HepG2 (cell line): ENCODE measurements around the gene GTF2A1. TPM values are rescaled to one million over a fixed set of nuclear protein-coding genes. Genes with fewer than 3 reads are reported as not detected.
A peak's percentile ranks its signal among the peaks of the same experiment; 100 is the strongest.

ENCODE experiments used
- ARID2 ChIP-seq: sonication (generic); formaldehyde crosslinking; IDR thresholded peaks from 2 replicates; pipeline ENCODE4 v1.8.1; 2022; ENCODE audit warnings: mild to moderate bottlenecking, missing genetic modification reagents, borderline replicate concordance
- BORCS8-MEF2B ChIP-seq: sonication (generic); formaldehyde crosslinking; IDR thresholded peaks from 2 replicates; pipeline ENCODE4 v1.8.0; 2022; ENCODE audit warnings: mild to moderate bottlenecking, missing genetic modification reagents
- HNF1A ChIP-seq, 2 experiments: sonication (generic) in 1 of 2; formaldehyde crosslinking in 1 of 2; IDR thresholded peaks; 2 replicates each; pipeline versions ENCODE4 v1.4.0 to v1.6.1; 2016 to 2020; ENCODE audit warnings: borderline replicate concordance in 1 of 2, low read depth in 1 of 2, mild to moderate bottlenecking in 1 of 2, missing genetic modification reagents in 1 of 2
- HNRNPLL ChIP-seq: fragments of 200-400 bp; formaldehyde crosslinking; IDR thresholded peaks from 2 replicates; pipeline ENCODE4 v1.6.1; 2017; ENCODE audit warnings: mild to moderate bottlenecking, low read depth, low read length; ENCODE audit not compliant: poor library complexity, severe bottlenecking
- HOXA7 ChIP-seq: sonication (generic); formaldehyde crosslinking; IDR thresholded peaks from 2 replicates; pipeline ENCODE4 v1.8.1; 2022; ENCODE audit warnings: mild to moderate bottlenecking, missing genetic modification reagents, moderate library complexity
- KLF15 ChIP-seq: sonication (generic); formaldehyde crosslinking; IDR thresholded peaks from 2 replicates; pipeline ENCODE4 v1.8.1; 2023; ENCODE audit warnings: borderline replicate concordance, mild to moderate bottlenecking, inconsistent platforms, missing genetic modification reagents, mixed read lengths
- KLF9 ChIP-seq: IDR thresholded peaks from 2 replicates; pipeline ENCODE4 v1.6.1; 2016; ENCODE audit warnings: low read depth
- PRMT3 ChIP-seq: sonication (generic); formaldehyde crosslinking; IDR thresholded peaks from 2 replicates; pipeline ENCODE4 v1.8.1; 2022; ENCODE audit warnings: low read depth, mild to moderate bottlenecking, moderate library complexity, missing genetic modification reagents, borderline replicate concordance
- RORA ChIP-seq: sonication (generic); formaldehyde crosslinking; IDR thresholded peaks from 2 replicates; pipeline ENCODE4 v1.5.0; 2020; ENCODE audit warnings: mild to moderate bottlenecking, missing genetic modification reagents, moderate library complexity
- ZBTB3 ChIP-seq: sonication (generic); formaldehyde crosslinking; IDR thresholded peaks from 2 replicates; pipeline ENCODE4 v1.4.0; 2020; ENCODE audit warnings: low read depth, mild to moderate bottlenecking, moderate library complexity, missing genetic modification reagents, borderline replicate concordance
- ZNF10 ChIP-seq: sonication (generic); formaldehyde crosslinking; IDR thresholded peaks from 2 replicates; pipeline ENCODE4 v1.4.0; 2020; ENCODE audit warnings: mild to moderate bottlenecking, low read depth, missing genetic modification reagents, borderline replicate concordance
- ZNF138 ChIP-seq: sonication (generic); formaldehyde crosslinking; IDR thresholded peaks from 2 replicates; pipeline ENCODE4 v1.5.0; 2020; ENCODE audit warnings: mild to moderate bottlenecking, low read depth, missing genetic modification reagents
- ZNF230 ChIP-seq: sonication (generic); formaldehyde crosslinking; IDR thresholded peaks from 2 replicates; pipeline ENCODE4 v1.4.0; 2020; ENCODE audit warnings: mild to moderate bottlenecking, missing genetic modification reagents
- ZNF501 ChIP-seq: sonication (generic); formaldehyde crosslinking; IDR thresholded peaks from 2 replicates; pipeline ENCODE4 v1.5.1; 2020; ENCODE audit warnings: mild to moderate bottlenecking, moderate library complexity, missing genetic modification reagents
- ZNF549 ChIP-seq: sonication (generic); formaldehyde crosslinking; IDR thresholded peaks from 2 replicates; pipeline ENCODE4 v1.5.0; 2020; ENCODE audit warnings: missing genetic modification reagents
- polyA plus RNA-seq, 8 experiments: library from polyadenylated mRNA; depleted of rRNA in 3 of 8; stranded (reverse) in 7 of 8; unstranded in 1 of 8; fragments of >200 nt; fragmentation: Illumina TruSeq in 4 of 8; extraction: Trizol in 4 of 8; gene quantifications; 2 replicates each; pipeline versions ENCODE4 v1.2.1 to v1.2.3, GENCODE V29; 2011 to 2016; ENCODE audit warnings: low read depth in 4 of 8, missing spikeins in 1 of 8, mixed read lengths in 1 of 8; ENCODE audit not compliant: insufficient read depth in 1 of 8
- total RNA-seq, 5 experiments: library from RNA; depleted of rRNA; stranded (reverse); fragments of >200 nt; fragmentation: Illumina TruSeq; extraction: Trizol; gene quantifications; 2 replicates each; pipeline ENCODE4 v1.2.3, GENCODE V29; 2016; ENCODE audit warnings: low read depth in 1 of 5
- TF ChIP-seq, protein P1 (sequence below): sonication (generic); formaldehyde crosslinking; IDR thresholded peaks from 2 replicates; pipeline ENCODE4 v1.8.0; 2022; ENCODE audit warnings: missing genetic modification reagents, mild to moderate bottlenecking, inconsistent platforms, borderline replicate concordance
- TF ChIP-seq, protein P2 (sequence below): sonication (generic); formaldehyde crosslinking; IDR thresholded peaks from 2 replicates; pipeline ENCODE4 v1.5.0; 2020; ENCODE audit warnings: missing genetic modification reagents

The GTF2A1 gene
- total and polyA plus RNA-seq, 2 of the 13 experiments (the other 11 are each of a cell fraction or from before 2014, with no cell fraction given), result 14.9 to 17.5 TPM

DNA sequence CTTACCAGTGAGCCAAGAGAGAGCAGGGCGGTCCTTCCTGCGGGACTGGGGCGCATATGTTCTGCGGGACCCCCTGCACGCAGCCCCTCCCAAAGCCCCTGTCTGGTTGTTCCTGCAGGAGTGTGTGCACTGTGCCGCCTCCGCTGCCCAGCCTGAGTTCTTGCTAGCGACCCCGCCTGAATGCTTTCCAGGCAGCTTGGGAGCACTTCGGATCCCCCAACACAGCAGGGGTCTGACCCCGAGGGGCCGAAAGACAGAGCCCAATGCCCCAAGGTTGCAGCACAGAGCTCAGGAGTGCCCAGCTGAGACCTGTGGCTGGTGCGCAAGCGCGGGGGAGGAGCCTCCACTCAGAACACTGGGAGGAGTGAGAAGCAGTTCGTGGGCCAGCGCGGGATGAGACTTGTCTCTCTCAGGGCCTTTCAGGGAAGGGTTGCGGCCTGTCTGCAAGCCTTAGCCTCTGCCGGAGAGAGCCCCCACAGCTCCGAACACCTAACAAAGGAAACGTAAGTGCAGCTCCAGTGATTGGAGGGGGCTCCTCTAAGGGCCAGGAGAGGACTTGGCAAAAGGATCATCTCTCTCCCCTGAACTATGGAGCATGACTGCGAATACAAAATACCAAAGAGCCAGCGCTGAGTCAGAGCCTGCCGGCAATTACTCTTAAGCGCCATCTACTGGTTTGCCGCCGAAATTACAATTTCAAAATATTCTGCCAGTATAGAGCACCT, 50.5 kb downstream of the GTF2A1 start (continued):
- no peak for TF ChIP-seq ZNF10
- TF ChIP-seq HNF1A (IDR thresholded peaks at IDR 0.05; ENCODE audit: low read depth), result no peak
- peak; percentile 57; the same call in 1 of the 2 replicates for TF ChIP-seq HNF1A (CRISPR knock-in tag; IDR thresholded peaks at IDR 0.05; ENCODE audit: borderline replicate concordance)
- TF ChIP-seq BORCS8-MEF2B, result peak; percentile 14; the same call in 1 of the 2 replicates
- TF ChIP-seq ZNF501 (CRISPR knock-in tag), result 0 out of 2 replicates have a peak, but pooled peaks have one; percentile 40
- TF ChIP-seq PRMT3 (CRISPR knock-in tag), result 0 out of 2 replicates have a peak, but pooled peaks have one; percentile 49
- TF ChIP-seq ZBTB3, result no peak
- no peak for TF ChIP-seq KLF9
- TF ChIP-seq ZNF230 (CRISPR knock-in tag), result peak; percentile 82; the same call in 1 of the 2 replicates
- TF ChIP-seq ZNF138, result no peak
- peak; percentile 47 for TF ChIP-seq HNRNPLL
- no peak for TF ChIP-seq ZNF549 (CRISPR knock-in tag)
- no peak for TF ChIP-seq ARID2
- no peak for TF ChIP-seq KLF15 (CRISPR knock-in tag)
- TF ChIP-seq, protein P1, sequence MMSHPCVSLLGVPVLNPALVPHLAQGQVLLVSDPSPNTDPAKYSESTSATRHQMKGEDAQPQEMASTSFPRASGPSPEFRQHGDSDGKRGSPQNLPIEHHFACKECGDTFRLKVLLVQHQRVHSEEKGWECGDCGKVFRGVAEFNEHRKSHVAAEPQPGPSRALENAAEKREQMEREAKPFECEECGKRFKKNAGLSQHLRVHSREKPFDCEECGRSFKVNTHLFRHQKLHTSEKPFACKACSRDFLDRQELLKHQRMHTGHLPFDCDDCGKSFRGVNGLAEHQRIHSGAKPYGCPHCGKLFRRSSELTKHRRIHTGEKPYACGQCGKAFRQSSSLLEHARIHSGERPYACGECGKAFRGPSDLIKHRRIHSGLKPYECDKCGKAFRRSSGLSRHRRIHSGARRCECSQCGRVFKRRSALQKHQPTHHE (CRISPR knock-in tag), result no peak
- TF ChIP-seq, protein P2, sequence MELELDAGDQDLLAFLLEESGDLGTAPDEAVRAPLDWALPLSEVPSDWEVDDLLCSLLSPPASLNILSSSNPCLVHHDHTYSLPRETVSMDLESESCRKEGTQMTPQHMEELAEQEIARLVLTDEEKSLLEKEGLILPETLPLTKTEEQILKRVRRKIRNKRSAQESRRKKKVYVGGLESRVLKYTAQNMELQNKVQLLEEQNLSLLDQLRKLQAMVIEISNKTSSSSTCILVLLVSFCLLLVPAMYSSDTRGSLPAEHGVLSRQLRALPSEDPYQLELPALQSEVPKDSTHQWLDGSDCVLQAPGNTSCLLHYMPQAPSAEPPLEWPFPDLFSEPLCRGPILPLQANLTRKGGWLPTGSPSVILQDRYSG (CRISPR knock-in tag), result no peak
- TF ChIP-seq RORA, result no peak
- no peak for TF ChIP-seq HOXA7 (CRISPR knock-in tag)
